ENCODE results near the gene DGKG.

Gene DGKG

GRCh38 chr3:186254676-186255650, 107.1 kb downstream of the DGKG start:
- no peaks in the 10 kb centered on the region for H3K4me1 ChIP-seq (ENCODE audit: insufficient read depth, poor library complexity, severe bottlenecking)

GRCh38 chr3:186251948-186252619, 110.0 kb downstream of the DGKG start:
- DNase-seq (ENCODE audit: low spot score) (no peak), ATAC-seq (ENCODE audit: low read depth) (no peak)
- no peak overlapping the region for H3K27ac ChIP-seq (ENCODE audit: poor library complexity, severe bottlenecking)
- H3K36me3 ChIP-seq (ENCODE audit: low read depth), result no peaks in the 10 kb centered on the region
- H3K9me3 ChIP-seq (ENCODE audit: severe bottlenecking), result no peaks in the 10 kb centered on the region
- H3K4me1 ChIP-seq (ENCODE audit: insufficient read depth, poor library complexity, severe bottlenecking), result no peaks in the 10 kb centered on the region
- H3K27me3 ChIP-seq (ENCODE audit: insufficient read depth, poor library complexity, severe bottlenecking), result no peaks in the 10 kb centered on the region
- TF ChIP-seq CTCF (IDR thresholded peaks at IDR 0.05; ENCODE audit: poor library complexity, severe bottlenecking), result no peak
- no peak overlapping the region for H3K4me3 ChIP-seq (ENCODE audit: severe bottlenecking)

More at GRCh38 chr3:186254676-186255650, 107.1 kb downstream of the DGKG start:
- Histone ChIP-seq H3K36me3 (ENCODE audit: low read depth) (no peaks in the 10 kb centered on the region), H3K9me3 (ENCODE audit: severe bottlenecking) (no peaks in the 10 kb centered on the region), H3K27me3 (ENCODE audit: insufficient read depth, poor library complexity, severe bottlenecking) (no peaks in the 10 kb centered on the region), H3K4me3 (ENCODE audit: severe bottlenecking) (no peak overlapping the region), H3K27ac (ENCODE audit: poor library complexity, severe bottlenecking) (no peak overlapping the region)
- no peak for TF ChIP-seq CTCF (IDR thresholded peaks at IDR 0.05; ENCODE audit: poor library complexity, severe bottlenecking)
- no peak for ATAC-seq (ENCODE audit: low read depth)
- DNase-seq (ENCODE audit: low spot score), result no peak

GRCh38 chr3:186248850-186249249, 113.2 kb downstream of the DGKG start:
- no peaks in the 10 kb centered on the region for H3K4me1 ChIP-seq (ENCODE audit: insufficient read depth, poor library complexity, severe bottlenecking)
- no peak for ATAC-seq (ENCODE audit: low read depth)
- H3K27me3 ChIP-seq (ENCODE audit: insufficient read depth, poor library complexity, severe bottlenecking), result no peaks in the 10 kb centered on the region
- no peak overlapping the region for H3K27ac ChIP-seq (ENCODE audit: poor library complexity, severe bottlenecking)
- H3K9me3 ChIP-seq (ENCODE audit: severe bottlenecking), result no peaks in the 10 kb centered on the region
- no peak for DNase-seq (ENCODE audit: low spot score)
- H3K36me3 ChIP-seq (ENCODE audit: low read depth), result no peaks in the 10 kb centered on the region
- TF ChIP-seq CTCF (IDR thresholded peaks at IDR 0.05; ENCODE audit: poor library complexity, severe bottlenecking), result no peak
- no peak overlapping the region for H3K4me3 ChIP-seq (ENCODE audit: severe bottlenecking)

GRCh38 chr3:186247821-186248814, 113.9 kb downstream of the DGKG start:
- Histone ChIP-seq H3K27ac (ENCODE audit: poor library complexity, severe bottlenecking) (no peak overlapping the region), H3K4me3 (ENCODE audit: severe bottlenecking) (no peak overlapping the region), H3K27me3 (ENCODE audit: insufficient read depth, poor library complexity, severe bottlenecking) (no peaks in the 10 kb centered on the region), H3K9me3 (ENCODE audit: severe bottlenecking) (no peaks in the 10 kb centered on the region), H3K36me3 (ENCODE audit: low read depth) (no peaks in the 10 kb centered on the region), H3K4me1 (ENCODE audit: insufficient read depth, poor library complexity, severe bottlenecking) (no peaks in the 10 kb centered on the region)
- no peak for TF ChIP-seq CTCF (IDR thresholded peaks at IDR 0.05; ENCODE audit: poor library complexity, severe bottlenecking)
- no peak for DNase-seq (ENCODE audit: low spot score)
- 0 out of 3 replicates have a peak, but pooled peaks have one; percentile 14 for ATAC-seq (ENCODE audit: low read depth)

All from RWPE2 (cell line).